ENCODE results near the gene P2RY14.

Gene P2RY14

GRCh38 chr3:151216641-151217607 lies 61.4 kb downstream of the P2RY14 start:
- DNase-seq (ENCODE audit: low read depth in 2 of 2): no peak

GRCh38 chr3:151214459-151214858 lies 63.9 kb downstream of the P2RY14 start:
- DNase-seq (ENCODE audit: low read depth in 2 of 2): no peak

- no peak for DNase-seq (ENCODE audit: low read depth in 2 of 2)
Measured at GRCh38 chr3:151213881-151214280, 64.5 kb downstream of the P2RY14 start.

- no peak for DNase-seq (ENCODE audit: low read depth in 2 of 2)
Measured at GRCh38 chr3:151213151-151213550, 65.2 kb downstream of the P2RY14 start.

GRCh38 chr3:151210676-151211381 lies 67.5 kb downstream of the P2RY14 start:
- DNase-seq (ENCODE audit: low read depth in 2 of 2): no peak

- DNase-seq (ENCODE audit: low read depth in 2 of 2): no peak
Measured at GRCh38 chr3:151209654-151210053, 68.7 kb downstream of the P2RY14 start.

GRCh38 chr3:151206201-151206600 lies 72.1 kb downstream of the P2RY14 start:
- no peak for DNase-seq (ENCODE audit: low read depth in 2 of 2)

GRCh38 chr3:151205482-151205881 lies 72.9 kb downstream of the P2RY14 start:
- no peak for DNase-seq (ENCODE audit: low read depth in 2 of 2)

- DNase-seq (ENCODE audit: low read depth in 2 of 2): no peak
Measured at GRCh38 chr3:151204530-151205402, 73.6 kb downstream of the P2RY14 start.

- DNase-seq (ENCODE audit: low read depth in 2 of 2): peak; percentile 64 to 68
Measured at GRCh38 chr3:151203051-151203420, 75.3 kb downstream of the P2RY14 start, which contains the start of gene GPR171. Gene GPR171, minus strand, starts transcription at chr3:151203216. Its CDS starts 3,830 bp downstream, at chr3:151199386.

GRCh38 chr3:151201051-151201730 lies 77.2 kb downstream of the P2RY14 start:
- DNase-seq (ENCODE audit: low read depth in 2 of 2): no peak

GRCh38 chr3:151200586-151200985 lies 77.8 kb downstream of the P2RY14 start:
- no peak for DNase-seq (ENCODE audit: low read depth in 2 of 2)

- no peak for DNase-seq (ENCODE audit: low read depth in 2 of 2)
Measured at GRCh38 chr3:151199554-151200438, 78.5 kb downstream of the P2RY14 start.

GRCh38 chr3:151198849-151199248 lies 79.5 kb downstream of the P2RY14 start:
- no peak for DNase-seq (ENCODE audit: low read depth in 2 of 2)

- no peak for DNase-seq (ENCODE audit: low read depth in 2 of 2)
Measured at GRCh38 chr3:151197981-151198767, 80.2 kb downstream of the P2RY14 start.

GRCh38 chr3:151197228-151197627 lies 81.1 kb downstream of the P2RY14 start:
- no peak for DNase-seq (ENCODE audit: low read depth in 2 of 2)

- DNase-seq (ENCODE audit: low read depth in 2 of 2): no peak
Measured at GRCh38 chr3:151196434-151196833, 81.9 kb downstream of the P2RY14 start.

- no peak for DNase-seq (ENCODE audit: low read depth in 2 of 2)
Measured at GRCh38 chr3:151195826-151196225, 82.5 kb downstream of the P2RY14 start.

GRCh38 chr3:151192545-151192944 lies 85.8 kb downstream of the P2RY14 start:
- no peak for DNase-seq (ENCODE audit: low read depth in 2 of 2)
